ENCODE results near the gene JADE1. TPM values are rescaled to one million over a fixed set of nuclear protein-coding genes. Genes with fewer than 3 reads are reported as not detected.

The JADE1 gene
- total and polyA plus RNA-seq, 2 of the 13 experiments (the other 11 are each of a cell fraction or from before 2014, with no cell fraction given), result 5.4 to 19.3 TPM

GRCh38 chr4:128800701-128801284, 8.7 kb upstream of the JADE1 start:
- DNase-seq (ENCODE audit: low spot score), result no peak
- intact Hi-C loops (cut with micrococcal nuclease; ENCODE audit: unreplicated experiment), result no loop called here
- in situ Hi-C loops (cut with HindIII; ENCODE audit: extremely low pct_ligation_motif_present, low pct_unique_long_range_greater_than_20kb), result loop anchor here (25.0 kb wide), 1 partner anchor 238 kb away; no protein-coding TSS in a partner anchor
- Histone ChIP-seq H3K9ac (ENCODE audit: insufficient read depth, low read depth, low read length) (no peak overlapping the region), H2AFZ (ENCODE audit: low read length) (no peak overlapping the region), H3K27ac (ENCODE audit: extremely low read length, insufficient read depth, low read length) (no peak overlapping the region), H3K27me3 (ENCODE audit: control insufficient read depth in 1 of 2, insufficient read depth in 2 of 2, low read length in 2 of 2) (peaks cover 0 to 12% of the 10 kb centered on the region in 2 experiments; a peak in 2 of 5 replicates), H3K79me2 (ENCODE audit: insufficient read depth, low read length) (no peaks in the 10 kb centered on the region), H3K36me3 (replicated peaks in 1 of 2; ENCODE audit: control insufficient read depth in 1 of 2, insufficient read depth in 2 of 2, low read length in 2 of 2) (no peaks in the 10 kb centered on the region), H3K4me3 (replicated peaks in 1 of 3; ENCODE audit: insufficient read depth in 1 of 3, low read depth in 2 of 3, low read length in 3 of 3) (no peak overlapping the region), H3K9me3 (ENCODE audit: low read length) (no peaks in the 10 kb centered on the region), H3K4me2 (ENCODE audit: low read depth, low read length) (no peak overlapping the region), H4K20me1 (ENCODE audit: insufficient read depth, low read length) (no peaks in the 10 kb centered on the region), H3K4me1 (ENCODE audit: insufficient read depth, low read length) (no peaks in the 10 kb centered on the region)
- ChIA-PET POLR2A (no interaction called here), CTCF (ENCODE audit: low intra/inter-chr PET ratio, low total read pairs) (no interaction called here)
- TF ChIP-seq, protein P1, sequence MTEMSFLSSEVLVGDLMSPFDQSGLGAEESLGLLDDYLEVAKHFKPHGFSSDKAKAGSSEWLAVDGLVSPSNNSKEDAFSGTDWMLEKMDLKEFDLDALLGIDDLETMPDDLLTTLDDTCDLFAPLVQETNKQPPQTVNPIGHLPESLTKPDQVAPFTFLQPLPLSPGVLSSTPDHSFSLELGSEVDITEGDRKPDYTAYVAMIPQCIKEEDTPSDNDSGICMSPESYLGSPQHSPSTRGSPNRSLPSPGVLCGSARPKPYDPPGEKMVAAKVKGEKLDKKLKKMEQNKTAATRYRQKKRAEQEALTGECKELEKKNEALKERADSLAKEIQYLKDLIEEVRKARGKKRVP (CRISPR knock-in tag; IDR thresholded peaks at IDR 0.05), result no peak
- TF ChIP-seq, protein P2, sequence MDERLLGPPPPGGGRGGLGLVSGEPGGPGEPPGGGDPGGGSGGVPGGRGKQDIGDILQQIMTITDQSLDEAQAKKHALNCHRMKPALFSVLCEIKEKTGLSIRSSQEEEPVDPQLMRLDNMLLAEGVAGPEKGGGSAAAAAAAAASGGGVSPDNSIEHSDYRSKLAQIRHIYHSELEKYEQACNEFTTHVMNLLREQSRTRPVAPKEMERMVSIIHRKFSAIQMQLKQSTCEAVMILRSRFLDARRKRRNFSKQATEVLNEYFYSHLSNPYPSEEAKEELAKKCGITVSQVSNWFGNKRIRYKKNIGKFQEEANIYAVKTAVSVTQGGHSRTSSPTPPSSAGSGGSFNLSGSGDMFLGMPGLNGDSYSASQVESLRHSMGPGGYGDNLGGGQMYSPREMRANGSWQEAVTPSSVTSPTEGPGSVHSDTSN (CRISPR knock-in tag; IDR thresholded peaks at IDR 0.05), result no peak
- TF ChIP-seq SMAD1 (CRISPR knock-in tag; IDR thresholded peaks at IDR 0.05; ENCODE audit: borderline replicate concordance, low read depth) (no peak), THAP7 (CRISPR knock-in tag; IDR thresholded peaks at IDR 0.05) (no peak), JUND (CRISPR knock-in tag; IDR thresholded peaks at IDR 0.05) (no peak), ZNF639 (CRISPR knock-in tag; conservative IDR thresholded peaks at IDR 0.05) (no peak), ZNF7 (CRISPR knock-in tag; IDR thresholded peaks at IDR 0.05) (no peak), ZNF839 (CRISPR knock-in tag; IDR thresholded peaks at IDR 0.05; ENCODE audit: borderline replicate concordance) (no peak), TSC22D2 (CRISPR knock-in tag; IDR thresholded peaks at IDR 0.05; ENCODE audit: borderline replicate concordance) (no peak), HOXA5 (CRISPR knock-in tag; IDR thresholded peaks at IDR 0.05) (no peak)
- TF ChIP-seq, protein P3, sequence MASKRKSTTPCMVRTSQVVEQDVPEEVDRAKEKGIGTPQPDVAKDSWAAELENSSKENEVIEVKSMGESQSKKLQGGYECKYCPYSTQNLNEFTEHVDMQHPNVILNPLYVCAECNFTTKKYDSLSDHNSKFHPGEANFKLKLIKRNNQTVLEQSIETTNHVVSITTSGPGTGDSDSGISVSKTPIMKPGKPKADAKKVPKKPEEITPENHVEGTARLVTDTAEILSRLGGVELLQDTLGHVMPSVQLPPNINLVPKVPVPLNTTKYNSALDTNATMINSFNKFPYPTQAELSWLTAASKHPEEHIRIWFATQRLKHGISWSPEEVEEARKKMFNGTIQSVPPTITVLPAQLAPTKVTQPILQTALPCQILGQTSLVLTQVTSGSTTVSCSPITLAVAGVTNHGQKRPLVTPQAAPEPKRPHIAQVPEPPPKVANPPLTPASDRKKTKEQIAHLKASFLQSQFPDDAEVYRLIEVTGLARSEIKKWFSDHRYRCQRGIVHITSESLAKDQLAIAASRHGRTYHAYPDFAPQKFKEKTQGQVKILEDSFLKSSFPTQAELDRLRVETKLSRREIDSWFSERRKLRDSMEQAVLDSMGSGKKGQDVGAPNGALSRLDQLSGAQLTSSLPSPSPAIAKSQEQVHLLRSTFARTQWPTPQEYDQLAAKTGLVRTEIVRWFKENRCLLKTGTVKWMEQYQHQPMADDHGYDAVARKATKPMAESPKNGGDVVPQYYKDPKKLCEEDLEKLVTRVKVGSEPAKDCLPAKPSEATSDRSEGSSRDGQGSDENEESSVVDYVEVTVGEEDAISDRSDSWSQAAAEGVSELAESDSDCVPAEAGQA (IDR thresholded peaks at IDR 0.05; ENCODE audit: low read depth), result no peak
- TF ChIP-seq, protein P3 (CRISPR knock-in tag; IDR thresholded peaks at IDR 0.05; ENCODE audit: borderline replicate concordance), result no peak
- TF ChIP-seq, protein P4, sequence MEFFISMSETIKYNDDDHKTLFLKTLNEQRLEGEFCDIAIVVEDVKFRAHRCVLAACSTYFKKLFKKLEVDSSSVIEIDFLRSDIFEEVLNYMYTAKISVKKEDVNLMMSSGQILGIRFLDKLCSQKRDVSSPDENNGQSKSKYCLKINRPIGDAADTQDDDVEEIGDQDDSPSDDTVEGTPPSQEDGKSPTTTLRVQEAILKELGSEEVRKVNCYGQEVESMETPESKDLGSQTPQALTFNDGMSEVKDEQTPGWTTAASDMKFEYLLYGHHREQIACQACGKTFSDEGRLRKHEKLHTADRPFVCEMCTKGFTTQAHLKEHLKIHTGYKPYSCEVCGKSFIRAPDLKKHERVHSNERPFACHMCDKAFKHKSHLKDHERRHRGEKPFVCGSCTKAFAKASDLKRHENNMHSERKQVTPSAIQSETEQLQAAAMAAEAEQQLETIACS (CRISPR knock-in tag; IDR thresholded peaks at IDR 0.05), result no peak
- WGBS (ENCODE audit: low lambda C conversion rate), result 24% methylated on average over 3 of the region's 3 CpGs
- no peak for FAIRE-seq
- no TSS peak for BruUV-seq (replicated peaks)
- ATAC-seq, result no peak
